AG04450 (cell line): ENCODE results near the gene FSTL4. TPM values are rescaled to one million over a fixed set of nuclear protein-coding genes. Genes with fewer than 3 reads are reported as not detected.

Experiments used
- CTCF ChIA-PET: fragments of 300-600, 350-600 bp; formaldehyde crosslinking; extraction: SDS; loops from one replicate; lab custom pipeline; 2022; ENCODE audit warnings: antibody characterized with exemption, inconsistent platforms; lab: Charles Lee
- POLR2A ChIA-PET: fragments of 350-600 bp; formaldehyde crosslinking; extraction: SDS; loops from one replicate; lab custom pipeline; 2021; ENCODE audit warnings: antibody characterized with exemption, inconsistent platforms; lab: Yijun Ruan, JAX
- DNase-seq: peaks from one replicate; pipeline ENCODE4 v3.0.0-alpha.2; 2011; ENCODE audit warnings: low read depth, low spot score
- H3K27ac ChIP-seq: one replicate; pipeline ENCODE4 v1.5.1; 2012; ENCODE audit warnings: low read depth, low read length, control low read depth
- H3K27me3 ChIP-seq: one replicate; pipeline ENCODE4 v1.6.0; 2012; ENCODE audit warnings: low read length; ENCODE audit not compliant: control insufficient read depth, insufficient read depth
- H3K4me3 ChIP-seq: 2 replicates; pipeline ENCODE4 v1.5.1; 2011; ENCODE audit warnings: mild to moderate bottlenecking, low read depth, low read length, control low read depth
- H3K9me3 ChIP-seq: 2 replicates; pipeline ENCODE4 v1.5.1; 2012; ENCODE audit warnings: low read length; ENCODE audit not compliant: control insufficient read depth, insufficient read depth
- polyA plus RNA-seq: library from polyadenylated mRNA; depleted of rRNA; stranded (reverse); fragments of >200 nt; gene quantifications from 2 replicates; pipeline ENCODE4 v1.2.3, GENCODE V29; 2011
- TF ChIP-seq, protein P1 (sequence below): IDR thresholded peaks from 2 replicates; pipeline ENCODE4 v1.5.1; 2011; ENCODE audit warnings: low read depth, low read length, control low read depth, inconsistent platforms

Gene FSTL4
- polyA plus RNA-seq, 1 experiment: 0.11 TPM

DNA sequence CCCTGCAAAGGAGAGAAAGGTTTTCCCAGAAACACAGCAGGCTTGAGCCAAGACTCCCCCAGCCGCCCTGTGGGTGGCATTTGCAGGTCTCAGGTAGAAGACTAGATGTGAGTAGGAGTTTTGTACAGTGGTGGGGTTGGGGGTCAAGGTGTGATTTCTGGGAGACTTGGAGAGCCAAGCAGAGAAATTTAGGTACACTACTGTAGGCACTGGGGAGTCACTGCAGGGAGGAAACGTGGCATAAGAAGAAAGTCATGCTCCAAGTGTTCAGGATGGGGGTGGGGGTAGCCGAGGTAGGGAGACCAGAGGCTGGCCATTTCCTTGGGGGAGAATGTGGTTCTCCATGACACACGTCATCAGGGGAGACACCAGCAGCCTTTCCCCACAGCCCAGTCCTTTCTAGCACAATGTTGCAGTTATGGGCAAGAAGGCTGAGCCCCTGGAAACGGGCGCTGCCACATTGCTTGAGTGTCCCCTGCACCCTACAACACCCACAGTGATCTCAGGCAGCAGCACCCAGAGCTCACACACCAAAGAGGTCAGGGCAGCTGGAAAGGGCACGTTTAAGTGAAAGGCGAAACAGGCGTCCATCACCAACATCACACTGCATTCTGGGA lies 210.5 kb downstream of the FSTL4 start:
- DNase-seq: no peak
- POLR2A ChIA-PET: no interaction called here
- peaks cover 3% of the 10 kb centered on the region for H3K27me3 ChIP-seq
- no peaks in the 10 kb centered on the region for H3K9me3 ChIP-seq
- TF ChIP-seq, protein P1, sequence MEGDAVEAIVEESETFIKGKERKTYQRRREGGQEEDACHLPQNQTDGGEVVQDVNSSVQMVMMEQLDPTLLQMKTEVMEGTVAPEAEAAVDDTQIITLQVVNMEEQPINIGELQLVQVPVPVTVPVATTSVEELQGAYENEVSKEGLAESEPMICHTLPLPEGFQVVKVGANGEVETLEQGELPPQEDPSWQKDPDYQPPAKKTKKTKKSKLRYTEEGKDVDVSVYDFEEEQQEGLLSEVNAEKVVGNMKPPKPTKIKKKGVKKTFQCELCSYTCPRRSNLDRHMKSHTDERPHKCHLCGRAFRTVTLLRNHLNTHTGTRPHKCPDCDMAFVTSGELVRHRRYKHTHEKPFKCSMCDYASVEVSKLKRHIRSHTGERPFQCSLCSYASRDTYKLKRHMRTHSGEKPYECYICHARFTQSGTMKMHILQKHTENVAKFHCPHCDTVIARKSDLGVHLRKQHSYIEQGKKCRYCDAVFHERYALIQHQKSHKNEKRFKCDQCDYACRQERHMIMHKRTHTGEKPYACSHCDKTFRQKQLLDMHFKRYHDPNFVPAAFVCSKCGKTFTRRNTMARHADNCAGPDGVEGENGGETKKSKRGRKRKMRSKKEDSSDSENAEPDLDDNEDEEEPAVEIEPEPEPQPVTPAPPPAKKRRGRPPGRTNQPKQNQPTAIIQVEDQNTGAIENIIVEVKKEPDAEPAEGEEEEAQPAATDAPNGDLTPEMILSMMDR: no peak
- no peak overlapping the region for H3K27ac ChIP-seq
- H3K4me3 ChIP-seq: no peak overlapping the region
- CTCF ChIA-PET: no interaction called here

DNA sequence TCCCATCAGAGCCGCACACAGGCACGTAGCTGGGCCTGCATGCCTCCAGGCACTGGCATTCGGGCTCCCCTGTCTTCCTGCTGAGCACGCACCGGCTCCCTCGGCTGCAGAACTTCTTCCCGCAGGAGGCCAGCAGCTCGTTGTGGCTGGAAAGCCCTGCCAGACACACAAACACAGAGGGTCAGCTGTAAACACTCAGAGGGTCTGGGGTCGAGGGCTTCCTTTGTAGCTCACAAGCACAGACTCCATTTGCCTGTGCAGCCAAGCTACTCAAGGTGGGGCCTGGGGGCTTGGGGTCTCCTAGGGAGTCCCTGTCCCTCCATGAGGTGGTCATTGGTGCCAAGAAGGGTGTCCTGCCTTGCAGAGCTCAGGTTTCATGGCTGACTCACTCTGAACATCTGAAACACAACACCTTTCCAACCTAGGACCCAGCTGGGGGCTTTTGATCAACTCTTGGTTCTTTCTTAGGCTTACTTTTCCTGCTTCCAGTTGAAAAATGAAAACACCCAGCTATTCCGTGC lies 211.4 kb downstream of the FSTL4 start:
- no peak overlapping the region for H3K4me3 ChIP-seq
- TF ChIP-seq, protein P1: no peak
- peaks cover 3% of the 10 kb centered on the region for H3K27me3 ChIP-seq
- ChIA-PET POLR2A (no interaction called here), CTCF (no interaction called here)
- H3K27ac ChIP-seq: no peak overlapping the region
- DNase-seq: no peak
- H3K9me3 ChIP-seq: no peaks in the 10 kb centered on the region

DNA sequence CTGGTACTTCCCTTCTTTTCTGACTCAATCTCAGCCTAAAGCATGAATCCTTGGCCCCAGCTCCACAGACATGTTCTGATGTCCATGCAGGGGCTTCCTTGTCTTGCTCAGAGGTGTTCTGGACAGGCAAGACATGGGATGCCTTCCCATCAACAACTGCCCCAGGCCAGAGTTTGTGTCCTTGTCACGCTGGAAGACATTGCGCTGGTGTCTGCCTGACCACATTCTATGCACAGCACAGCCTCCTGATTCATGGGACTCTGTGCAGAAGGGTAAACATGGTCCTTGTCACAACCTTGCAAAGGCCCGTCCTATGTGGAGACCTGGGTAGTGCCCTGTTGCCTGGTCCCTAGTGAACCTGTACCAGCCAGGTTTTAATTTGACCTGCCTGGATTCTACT lies 212.2 kb downstream of the FSTL4 start:
- CTCF ChIA-PET: no interaction called here
- peaks cover 3% of the 10 kb centered on the region for H3K27me3 ChIP-seq
- no peak overlapping the region for H3K4me3 ChIP-seq
- H3K9me3 ChIP-seq: no peaks in the 10 kb centered on the region
- no peak for DNase-seq
- POLR2A ChIA-PET: no interaction called here
- H3K27ac ChIP-seq: no peak overlapping the region
- TF ChIP-seq, protein P1: no peak

DNA sequence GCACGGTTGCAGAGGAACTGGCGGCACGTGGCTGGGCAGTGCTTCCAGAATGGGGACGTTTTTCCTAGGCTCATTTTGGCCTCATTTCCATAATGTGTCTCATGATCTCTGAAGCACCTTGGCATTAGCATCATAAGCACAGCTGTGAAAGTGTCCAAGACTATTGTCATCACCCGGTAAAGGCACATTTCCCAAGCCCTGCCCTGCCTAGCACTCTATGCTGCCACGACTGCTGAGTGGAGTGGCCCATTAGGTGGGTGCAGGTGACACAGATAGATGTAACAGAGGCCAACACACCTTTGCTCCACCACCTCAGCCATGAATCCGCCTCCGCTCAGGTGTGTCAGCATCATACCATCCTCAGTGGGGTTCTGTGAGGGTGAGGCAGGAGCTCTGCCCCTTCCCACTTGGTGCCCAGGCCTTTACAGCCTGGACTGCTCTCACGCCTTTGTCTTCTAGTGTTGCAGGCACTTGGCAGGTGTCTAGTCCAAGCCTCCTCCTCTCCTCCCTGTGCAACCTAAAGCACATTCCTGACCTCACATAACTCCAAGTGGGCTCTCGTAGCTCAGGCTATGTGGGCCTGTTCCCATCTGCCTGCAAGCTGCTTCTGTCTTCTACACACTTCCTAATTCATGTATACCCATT lies 213.0 kb downstream of the FSTL4 start:
- Histone ChIP-seq H3K4me3 (no peak overlapping the region), H3K27me3 (peaks cover 3% of the 10 kb centered on the region), H3K9me3 (peaks cover 2% of the 10 kb centered on the region; the same call in 1 of the 2 replicates), H3K27ac (no peak overlapping the region)
- CTCF ChIA-PET: no interaction called here
- TF ChIP-seq, protein P1: no peak
- POLR2A ChIA-PET: no interaction called here
- no peak for DNase-seq

DNA sequence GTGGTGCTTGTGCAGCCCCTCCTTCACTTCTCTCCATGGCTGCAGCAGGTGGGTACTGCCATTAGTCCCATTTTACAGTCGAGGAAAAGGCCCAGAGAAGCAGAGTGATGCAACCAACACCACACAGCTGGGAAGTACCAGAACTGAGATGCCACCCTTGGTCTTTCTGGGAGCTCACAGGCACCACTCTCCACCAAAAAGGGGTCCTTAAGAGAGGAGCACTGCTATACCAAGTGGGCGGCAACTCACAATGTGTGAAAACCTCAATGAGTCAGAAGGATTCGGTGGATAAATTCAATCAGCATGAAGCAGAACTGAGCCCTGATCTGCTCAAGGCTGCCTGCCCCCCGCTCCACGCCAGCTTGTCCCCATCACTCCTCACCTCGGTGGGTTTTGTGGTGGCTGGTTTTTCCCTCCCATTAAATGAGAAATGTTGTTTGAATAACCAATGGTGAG lies 213.7 kb downstream of the FSTL4 start:
- Histone ChIP-seq H3K27me3 (peaks cover 3% of the 10 kb centered on the region), H3K27ac (no peak overlapping the region), H3K9me3 (peaks cover 9% of the 10 kb centered on the region; the same call in 1 of the 2 replicates), H3K4me3 (no peak overlapping the region)
- TF ChIP-seq, protein P1: no peak
- CTCF ChIA-PET: interaction anchor here (1.2 kb wide), 1 partner anchor 39 kb away, joined by 3 read pairs; no protein-coding TSS in a partner anchor
- POLR2A ChIA-PET: no interaction called here
- no peak for DNase-seq
